Neuron (in vitro differentiated cells): Measurements from ENCODE around the gene TSPAN11.

Source experiments
- H2AFZ ChIP-seq: one replicate; pipeline ENCODE4 v1.6.1; 2013; ENCODE audit warnings: low read depth, mild to moderate bottlenecking, inconsistent platforms, low read length, moderate library complexity
- H3K27me3 ChIP-seq: one replicate; pipeline ENCODE4 v1.6.1; 2013; ENCODE audit warnings: low read length; ENCODE audit not compliant: insufficient read depth
- H3K36me3 ChIP-seq: one replicate; pipeline ENCODE4 v1.6.1; 2013; ENCODE audit warnings: low read length; ENCODE audit not compliant: insufficient read depth
- H3K4me1 ChIP-seq: one replicate; pipeline ENCODE4 v1.6.1; 2013; ENCODE audit warnings: low read length; ENCODE audit not compliant: insufficient read depth
- H3K4me3 ChIP-seq: 2 replicates; pipeline ENCODE4 v1.5.1; 2013; ENCODE audit warnings: mild to moderate bottlenecking, low read length, moderate library complexity
- H3K9me3 ChIP-seq: one replicate; pipeline ENCODE4 v1.6.1; 2013; ENCODE audit warnings: low read length

TSPAN11 gene

GRCh38 chr12:31031951-31032335 is 105.4 kb downstream of the TSPAN11 start:
- Histone ChIP-seq H2AFZ (no peak overlapping the region), H3K27me3 (no peaks in the 10 kb centered on the region), H3K4me3 (no peak overlapping the region), H3K4me1 (peaks cover 4% of the 10 kb centered on the region), H3K36me3 (no peaks in the 10 kb centered on the region), H3K9me3 (no peaks in the 10 kb centered on the region)

GRCh38 chr12:31033146-31033545 is 106.6 kb downstream of the TSPAN11 start:
- Histone ChIP-seq H3K36me3 (no peaks in the 10 kb centered on the region), H3K9me3 (no peaks in the 10 kb centered on the region), H2AFZ (no peak overlapping the region), H3K4me3 (no peak overlapping the region), H3K4me1 (peaks cover 2% of the 10 kb centered on the region), H3K27me3 (no peaks in the 10 kb centered on the region)

- no peaks in the 10 kb centered on the region for H3K27me3 ChIP-seq
- H3K4me3 ChIP-seq: no peak overlapping the region
- H3K9me3 ChIP-seq: no peaks in the 10 kb centered on the region
- H3K4me1 ChIP-seq: peaks cover 2% of the 10 kb centered on the region
- no peaks in the 10 kb centered on the region for H3K36me3 ChIP-seq
- H2AFZ ChIP-seq: no peak overlapping the region
These were observed 107.1 kb downstream of the TSPAN11 start for GRCh38 chr12:31033681-31034080.

- no peak overlapping the region for H2AFZ ChIP-seq
- H3K9me3 ChIP-seq: no peaks in the 10 kb centered on the region
These were observed 107.8 kb downstream of the TSPAN11 start for GRCh38 chr12:31034372-31034771.

GRCh38 chr12:31035226-31035625 is 108.7 kb downstream of the TSPAN11 start:
- no peaks in the 10 kb centered on the region for H3K9me3 ChIP-seq
- H3K27me3 ChIP-seq: no peaks in the 10 kb centered on the region
- no peak overlapping the region for H2AFZ ChIP-seq
- no peaks in the 10 kb centered on the region for H3K4me1 ChIP-seq
- H3K36me3 ChIP-seq: no peaks in the 10 kb centered on the region
- no peak overlapping the region for H3K4me3 ChIP-seq

More at GRCh38 chr12:31034372-31034771, 107.8 kb downstream of the TSPAN11 start:
- no peak overlapping the region for H3K4me3 ChIP-seq
- H3K27me3 ChIP-seq: no peaks in the 10 kb centered on the region
- H3K4me1 ChIP-seq: peaks cover 1% of the 10 kb centered on the region
- H3K36me3 ChIP-seq: no peaks in the 10 kb centered on the region

GRCh38 chr12:31035967-31036665 is 109.6 kb downstream of the TSPAN11 start:
- H3K4me1 ChIP-seq: no peaks in the 10 kb centered on the region
- H3K27me3 ChIP-seq: no peaks in the 10 kb centered on the region
- H3K9me3 ChIP-seq: no peaks in the 10 kb centered on the region
- no peak overlapping the region for H3K4me3 ChIP-seq
- no peak overlapping the region for H2AFZ ChIP-seq
- H3K36me3 ChIP-seq: no peaks in the 10 kb centered on the region

GRCh38 chr12:31037028-31037427 is 110.5 kb downstream of the TSPAN11 start:
- Histone ChIP-seq H3K4me3 (no peak overlapping the region), H3K27me3 (no peaks in the 10 kb centered on the region), H3K36me3 (no peaks in the 10 kb centered on the region), H2AFZ (no peak overlapping the region), H3K4me1 (no peaks in the 10 kb centered on the region), H3K9me3 (no peaks in the 10 kb centered on the region)

GRCh38 chr12:31037931-31038330 is 111.4 kb downstream of the TSPAN11 start:
- Histone ChIP-seq H2AFZ (no peak overlapping the region), H3K4me3 (no peak overlapping the region), H3K9me3 (no peaks in the 10 kb centered on the region), H3K4me1 (no peaks in the 10 kb centered on the region), H3K27me3 (no peaks in the 10 kb centered on the region), H3K36me3 (no peaks in the 10 kb centered on the region)

- Histone ChIP-seq H3K36me3 (no peaks in the 10 kb centered on the region), H3K9me3 (no peaks in the 10 kb centered on the region), H3K4me3 (no peak overlapping the region), H3K4me1 (no peaks in the 10 kb centered on the region), H2AFZ (no peak overlapping the region), H3K27me3 (no peaks in the 10 kb centered on the region)
These were observed 114.6 kb downstream of the TSPAN11 start for GRCh38 chr12:31041033-31041564.
